Keratinocyte (primary cell): ENCODE results near the gene CFAP47.

ENCODE experiments used
- EZH2 ChIP-seq: IDR thresholded peaks from one replicate; pipeline ENCODE4 v1.6.1; 2012; ENCODE audit warnings: inconsistent platforms, mild to moderate bottlenecking, low read length, moderate library complexity
- TF ChIP-seq, protein P1 (sequence below), 3 experiments: IDR thresholded peaks in 1 of 3; conservative IDR thresholded peaks in 1 of 3; optimal IDR thresholded peaks in 1 of 3; 2 replicates in 2 of 3; 3 replicates in 1 of 3; pipeline versions ENCODE3 to v1.5.1; 2011; ENCODE audit warnings: low read length in 3 of 3, mild to moderate bottlenecking in 3 of 3, moderate library complexity in 2 of 3, control low read depth in 1 of 3, inconsistent platforms in 1 of 3; ENCODE audit not compliant: insufficient read depth in 2 of 3; ENCODE audit errors: extremely low read depth in 1 of 3

DNA sequence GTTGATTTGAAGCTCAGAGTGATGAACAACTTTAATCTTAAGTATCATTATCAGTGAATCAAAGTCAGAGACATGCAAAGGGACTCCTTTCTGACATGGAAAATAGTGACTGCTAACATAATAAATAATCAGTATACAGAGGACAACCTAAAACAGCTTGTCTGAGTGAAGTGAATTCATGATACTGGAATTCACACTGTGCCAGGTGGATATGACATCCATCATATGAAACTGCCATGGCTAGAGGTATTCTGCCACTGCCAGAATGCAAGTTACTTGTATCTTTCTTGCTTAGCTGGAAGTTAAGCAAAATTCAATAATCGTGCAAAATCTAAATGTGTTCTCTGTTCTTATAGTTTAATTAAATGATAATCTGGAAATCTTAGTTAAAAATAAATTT is 429.0 kb downstream of the CFAP47 start:
- TF ChIP-seq, protein P1, sequence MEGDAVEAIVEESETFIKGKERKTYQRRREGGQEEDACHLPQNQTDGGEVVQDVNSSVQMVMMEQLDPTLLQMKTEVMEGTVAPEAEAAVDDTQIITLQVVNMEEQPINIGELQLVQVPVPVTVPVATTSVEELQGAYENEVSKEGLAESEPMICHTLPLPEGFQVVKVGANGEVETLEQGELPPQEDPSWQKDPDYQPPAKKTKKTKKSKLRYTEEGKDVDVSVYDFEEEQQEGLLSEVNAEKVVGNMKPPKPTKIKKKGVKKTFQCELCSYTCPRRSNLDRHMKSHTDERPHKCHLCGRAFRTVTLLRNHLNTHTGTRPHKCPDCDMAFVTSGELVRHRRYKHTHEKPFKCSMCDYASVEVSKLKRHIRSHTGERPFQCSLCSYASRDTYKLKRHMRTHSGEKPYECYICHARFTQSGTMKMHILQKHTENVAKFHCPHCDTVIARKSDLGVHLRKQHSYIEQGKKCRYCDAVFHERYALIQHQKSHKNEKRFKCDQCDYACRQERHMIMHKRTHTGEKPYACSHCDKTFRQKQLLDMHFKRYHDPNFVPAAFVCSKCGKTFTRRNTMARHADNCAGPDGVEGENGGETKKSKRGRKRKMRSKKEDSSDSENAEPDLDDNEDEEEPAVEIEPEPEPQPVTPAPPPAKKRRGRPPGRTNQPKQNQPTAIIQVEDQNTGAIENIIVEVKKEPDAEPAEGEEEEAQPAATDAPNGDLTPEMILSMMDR (optimal IDR thresholded peaks at IDR 0.05 in 1 of 3, IDR thresholded peaks at IDR 0.05 in 1 of 3, conservative IDR thresholded peaks at IDR 0.05 in 1 of 3; ENCODE audit: extremely low read depth in 1 of 3, insufficient read depth in 2 of 3, low read length in 3 of 3): no peak
- TF ChIP-seq EZH2: no peak
